Measurements from ENCODE around the gene PRKCA. TPM values are rescaled to one million over a fixed set of nuclear protein-coding genes. Genes with fewer than 3 reads are reported as not detected.

PRKCA gene
- total RNA-seq, 1 donor from 2014 or later, result 4.7 TPM

GRCh38 chr17:66580956-66581391, 278.6 kb downstream of the PRKCA start:
- no peak for TF ChIP-seq CTCF (IDR thresholded peaks at IDR 0.05; ENCODE audit: insufficient read depth, low read length, severe bottlenecking)
- H3K36me3 ChIP-seq (ENCODE audit: control insufficient read depth, insufficient read depth, low read length), result no peaks in the 10 kb centered on the region
- FAIRE-seq, result no peak
- no peak for DNase-seq (ENCODE audit: low read depth)
- H3K4me3 ChIP-seq (ENCODE audit: low read depth, low read length), result no peak overlapping the region
- no peaks in the 10 kb centered on the region for H3K27me3 ChIP-seq (ENCODE audit: control insufficient read depth, insufficient read depth, low read length)

- Histone ChIP-seq H3K36me3 (ENCODE audit: control insufficient read depth, insufficient read depth, low read length) (no peaks in the 10 kb centered on the region), H3K4me3 (ENCODE audit: low read depth, low read length) (no peak overlapping the region), H3K27me3 (ENCODE audit: control insufficient read depth, insufficient read depth, low read length) (no peaks in the 10 kb centered on the region)
- DNase-seq (ENCODE audit: low read depth) (no peak), FAIRE-seq (no peak)
- no peak for TF ChIP-seq CTCF (IDR thresholded peaks at IDR 0.05; ENCODE audit: insufficient read depth, low read length, severe bottlenecking)
Measured at GRCh38 chr17:66582373-66583111, 280.1 kb downstream of the PRKCA start.

GRCh38 chr17:66583112-66583748, 280.8 kb downstream of the PRKCA start:
- Histone ChIP-seq H3K4me3 (ENCODE audit: low read depth, low read length) (no peak overlapping the region), H3K36me3 (ENCODE audit: control insufficient read depth, insufficient read depth, low read length) (no peaks in the 10 kb centered on the region), H3K27me3 (ENCODE audit: control insufficient read depth, insufficient read depth, low read length) (no peaks in the 10 kb centered on the region)
- no peak for TF ChIP-seq CTCF (IDR thresholded peaks at IDR 0.05; ENCODE audit: insufficient read depth, low read length, severe bottlenecking)
- DNase-seq (ENCODE audit: low read depth), result no peak
- no peak for FAIRE-seq

- FAIRE-seq (no peak), DNase-seq (ENCODE audit: low read depth) (no peak)
- H3K36me3 ChIP-seq (ENCODE audit: control insufficient read depth, insufficient read depth, low read length), result no peaks in the 10 kb centered on the region
- TF ChIP-seq CTCF (IDR thresholded peaks at IDR 0.05; ENCODE audit: insufficient read depth, low read length, severe bottlenecking), result no peak
- H3K27me3 ChIP-seq (ENCODE audit: control insufficient read depth, insufficient read depth, low read length), result no peaks in the 10 kb centered on the region
- H3K4me3 ChIP-seq (ENCODE audit: low read depth, low read length), result no peak overlapping the region
Measured at GRCh38 chr17:66584927-66585326, 282.5 kb downstream of the PRKCA start.

GRCh38 chr17:66585472-66585871, 283.1 kb downstream of the PRKCA start:
- no peak overlapping the region for H3K4me3 ChIP-seq (ENCODE audit: low read depth, low read length)
- no peak for FAIRE-seq
- no peaks in the 10 kb centered on the region for H3K36me3 ChIP-seq (ENCODE audit: control insufficient read depth, insufficient read depth, low read length)
- TF ChIP-seq CTCF (IDR thresholded peaks at IDR 0.05; ENCODE audit: insufficient read depth, low read length, severe bottlenecking), result no peak
- H3K27me3 ChIP-seq (ENCODE audit: control insufficient read depth, insufficient read depth, low read length), result no peaks in the 10 kb centered on the region
- DNase-seq (ENCODE audit: low read depth), result no peak
